LNCAP (cell line): ENCODE data around the gene ALKBH3.

Experiments used
- TF ChIP-seq, protein P1 (sequence below): fragments of 450-650 bp; IDR thresholded peaks from 2 replicates; pipeline ENCODE4 v1.5.1; 2017; ENCODE audit warnings: mild to moderate bottlenecking

The ALKBH3 gene

DNA sequence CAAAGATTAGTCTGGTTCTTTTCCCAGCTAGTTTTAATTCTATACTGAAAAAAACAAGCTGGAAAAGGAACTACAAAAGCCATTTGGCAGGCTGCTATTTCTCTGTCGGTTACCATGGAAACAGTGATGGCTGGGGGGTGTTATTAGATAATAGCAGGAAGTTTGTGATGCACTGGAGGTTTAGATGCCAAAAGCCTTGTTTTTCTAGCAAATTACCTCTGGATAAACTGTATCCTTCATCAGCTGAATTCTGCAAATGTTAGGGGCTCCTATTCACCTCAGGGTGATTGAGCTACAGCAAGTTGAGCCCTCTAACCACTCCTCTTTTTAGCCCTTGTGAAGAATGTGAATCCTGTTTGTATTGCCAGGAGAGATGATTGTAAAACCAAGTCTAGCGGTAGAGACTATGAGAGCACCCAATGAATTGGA, 25.2 kb downstream of the ALKBH3 start:
- TF ChIP-seq, protein P1, sequence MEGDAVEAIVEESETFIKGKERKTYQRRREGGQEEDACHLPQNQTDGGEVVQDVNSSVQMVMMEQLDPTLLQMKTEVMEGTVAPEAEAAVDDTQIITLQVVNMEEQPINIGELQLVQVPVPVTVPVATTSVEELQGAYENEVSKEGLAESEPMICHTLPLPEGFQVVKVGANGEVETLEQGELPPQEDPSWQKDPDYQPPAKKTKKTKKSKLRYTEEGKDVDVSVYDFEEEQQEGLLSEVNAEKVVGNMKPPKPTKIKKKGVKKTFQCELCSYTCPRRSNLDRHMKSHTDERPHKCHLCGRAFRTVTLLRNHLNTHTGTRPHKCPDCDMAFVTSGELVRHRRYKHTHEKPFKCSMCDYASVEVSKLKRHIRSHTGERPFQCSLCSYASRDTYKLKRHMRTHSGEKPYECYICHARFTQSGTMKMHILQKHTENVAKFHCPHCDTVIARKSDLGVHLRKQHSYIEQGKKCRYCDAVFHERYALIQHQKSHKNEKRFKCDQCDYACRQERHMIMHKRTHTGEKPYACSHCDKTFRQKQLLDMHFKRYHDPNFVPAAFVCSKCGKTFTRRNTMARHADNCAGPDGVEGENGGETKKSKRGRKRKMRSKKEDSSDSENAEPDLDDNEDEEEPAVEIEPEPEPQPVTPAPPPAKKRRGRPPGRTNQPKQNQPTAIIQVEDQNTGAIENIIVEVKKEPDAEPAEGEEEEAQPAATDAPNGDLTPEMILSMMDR, result no peak

DNA sequence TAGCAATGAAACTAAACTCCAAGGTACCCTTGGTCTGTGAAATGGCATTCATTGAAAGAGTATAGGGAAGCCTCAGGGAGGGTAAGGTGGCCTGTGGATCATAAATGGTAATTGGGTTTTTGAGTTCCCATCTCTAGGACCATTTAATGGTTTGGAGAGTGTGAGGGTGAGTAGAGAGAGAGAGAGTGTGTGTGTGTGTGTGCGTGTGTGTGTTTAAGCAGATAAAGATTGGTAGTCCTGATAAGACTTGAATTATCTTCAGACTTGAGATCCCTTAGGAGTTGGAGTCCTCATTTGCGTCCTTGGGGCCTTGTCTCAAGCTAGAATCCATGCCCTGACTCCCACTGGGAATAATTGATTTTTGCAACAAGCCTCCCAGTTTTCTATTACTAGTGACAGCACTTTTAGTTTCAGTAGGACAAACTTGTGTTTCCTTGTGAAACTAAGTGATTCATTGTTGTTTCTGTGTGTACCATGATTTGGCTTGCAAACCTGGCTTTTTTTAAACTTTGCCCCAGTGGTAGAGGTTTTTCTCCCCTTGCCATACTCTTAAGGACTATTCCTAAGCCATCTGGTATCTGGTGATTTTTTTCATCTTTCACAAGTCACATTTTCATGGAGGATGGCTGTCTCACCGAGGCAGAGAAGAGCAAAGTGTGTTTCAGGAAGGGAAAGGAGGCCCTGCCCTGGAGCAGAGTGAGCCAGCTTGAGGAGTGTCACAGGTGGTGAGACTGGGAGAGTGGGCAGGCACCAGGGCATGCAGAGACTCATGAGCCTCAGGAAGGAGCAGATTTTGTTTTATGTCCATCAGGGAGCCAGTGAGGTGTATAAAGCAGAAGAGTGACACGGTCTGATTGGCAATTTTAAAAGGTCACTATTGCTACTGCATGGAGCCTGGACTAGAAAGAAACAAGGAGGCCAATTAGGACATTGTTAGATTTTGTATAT, 26.7 kb downstream of the ALKBH3 start:
- TF ChIP-seq, protein P1, result no peak

- TF ChIP-seq, protein P1, result no peak
Observed at GRCh38 chr11:43908191-43908590, 27.6 kb downstream of the ALKBH3 start.

- TF ChIP-seq, protein P1, result no peak
Observed at GRCh38 chr11:43908683-43909082, 28.1 kb downstream of the ALKBH3 start.

- TF ChIP-seq, protein P1, result no peak
Observed at GRCh38 chr11:43913829-43914380, 33.3 kb downstream of the ALKBH3 start.

- TF ChIP-seq, protein P1, result no peak
Observed at GRCh38 chr11:43914466-43914865, 33.8 kb downstream of the ALKBH3 start.

GRCh38 chr11:43916621-43917020, 36.0 kb downstream of the ALKBH3 start:
- TF ChIP-seq, protein P1, result no peak
